HG03175 (cell line): ENCODE data around the gene KCNH1.
"Not testable (repeated sequence)": the region's sequence is repeated elsewhere in the genome, so short reads cannot be mapped to it uniquely, and the experiment has no call there.

Experiments
- ATAC-seq: cut with Tn5 transposase; IDR thresholded peaks from one replicate; pipeline ENCODE4 v1.9.1; 2021; ENCODE audit warnings: mild to moderate bottlenecking, moderate library complexity; ENCODE audit not compliant: unreplicated experiment

KCNH1 gene

GRCh38 chr1:210691039-210691610, 442.8 kb downstream of the KCNH1 start:
- ATAC-seq: no peak

DNA sequence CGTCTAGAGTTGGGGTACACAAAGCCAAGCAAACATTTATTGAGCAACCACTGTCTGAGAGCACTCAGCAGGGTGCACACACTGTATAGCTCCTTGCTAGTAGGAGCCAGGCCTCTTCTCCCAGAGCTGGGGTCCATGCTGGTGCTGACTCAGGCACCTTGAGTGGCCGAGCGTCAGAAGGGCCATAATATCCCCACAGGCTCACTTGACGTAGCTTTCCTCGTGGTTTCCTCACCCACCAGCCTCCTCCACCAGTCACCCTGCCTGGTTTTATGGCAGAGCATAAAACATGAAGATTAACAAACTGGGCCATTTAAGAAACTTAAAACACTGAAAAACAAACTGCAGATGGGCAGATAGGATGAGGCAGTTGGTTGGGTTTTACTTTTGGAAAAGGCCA, 443.7 kb downstream of the KCNH1 start:
- no peak for ATAC-seq

GRCh38 chr1:210689826-210690225, 444.1 kb downstream of the KCNH1 start:
- no peak for ATAC-seq

DNA sequence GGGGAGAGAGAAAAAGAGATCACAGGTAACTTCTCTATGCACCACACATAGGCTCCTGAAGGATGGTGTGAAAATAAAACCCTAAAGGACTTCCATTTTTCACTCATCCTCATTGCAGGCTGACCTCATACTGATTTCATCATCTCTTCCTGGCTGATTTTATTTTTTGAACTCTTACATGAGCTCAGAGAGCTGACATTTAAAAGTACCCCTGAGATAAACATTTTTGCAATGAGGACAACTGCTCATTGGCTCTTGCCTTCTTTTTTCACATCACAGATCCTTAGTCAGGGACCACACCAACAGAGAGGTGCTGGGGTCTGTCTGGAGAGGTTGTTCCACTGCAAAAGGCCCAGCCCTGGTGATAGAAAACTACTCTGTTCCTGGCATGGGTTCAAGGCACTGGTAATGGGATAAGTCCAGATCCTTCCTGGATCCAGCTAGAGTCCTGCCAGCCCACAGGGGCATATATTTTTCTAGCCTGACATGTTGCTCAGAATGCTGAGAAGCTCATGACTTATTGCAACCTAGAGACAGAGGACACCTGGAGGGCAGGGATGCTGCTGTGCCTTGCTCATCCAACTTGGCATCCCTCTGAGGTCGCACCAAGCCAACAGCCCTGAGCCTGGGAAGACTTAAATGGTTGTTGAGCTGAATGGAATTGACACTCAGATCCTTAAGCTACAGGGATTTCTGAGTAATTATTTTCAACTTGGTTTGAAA, 445.3 kb downstream of the KCNH1 start:
- ATAC-seq: no peak

- ATAC-seq: no peak
These were observed 446.2 kb downstream of the KCNH1 start for GRCh38 chr1:210687582-210688279.

DNA sequence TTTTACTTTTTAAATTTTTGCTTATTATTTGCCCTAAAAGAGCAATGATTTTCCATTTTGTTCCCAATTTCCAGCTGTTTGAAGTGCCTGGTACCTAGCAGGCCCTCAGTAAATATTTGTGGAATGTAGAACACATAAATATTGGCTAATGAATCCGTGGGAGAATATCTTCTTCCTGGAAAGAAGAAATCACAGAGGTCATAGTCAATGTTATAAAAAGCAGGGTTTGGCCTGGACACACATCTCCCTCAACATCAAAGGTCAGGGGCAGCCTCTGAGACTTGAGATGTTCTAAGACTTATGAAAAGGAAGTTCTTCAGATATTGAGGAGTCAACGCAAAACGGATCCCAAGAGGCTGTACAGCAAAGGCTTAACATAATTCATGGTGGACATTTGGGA, 447.1 kb downstream of the KCNH1 start:
- ATAC-seq: no peak

GRCh38 chr1:210685295-210685650, 448.7 kb downstream of the KCNH1 start:
- no peak for ATAC-seq

DNA sequence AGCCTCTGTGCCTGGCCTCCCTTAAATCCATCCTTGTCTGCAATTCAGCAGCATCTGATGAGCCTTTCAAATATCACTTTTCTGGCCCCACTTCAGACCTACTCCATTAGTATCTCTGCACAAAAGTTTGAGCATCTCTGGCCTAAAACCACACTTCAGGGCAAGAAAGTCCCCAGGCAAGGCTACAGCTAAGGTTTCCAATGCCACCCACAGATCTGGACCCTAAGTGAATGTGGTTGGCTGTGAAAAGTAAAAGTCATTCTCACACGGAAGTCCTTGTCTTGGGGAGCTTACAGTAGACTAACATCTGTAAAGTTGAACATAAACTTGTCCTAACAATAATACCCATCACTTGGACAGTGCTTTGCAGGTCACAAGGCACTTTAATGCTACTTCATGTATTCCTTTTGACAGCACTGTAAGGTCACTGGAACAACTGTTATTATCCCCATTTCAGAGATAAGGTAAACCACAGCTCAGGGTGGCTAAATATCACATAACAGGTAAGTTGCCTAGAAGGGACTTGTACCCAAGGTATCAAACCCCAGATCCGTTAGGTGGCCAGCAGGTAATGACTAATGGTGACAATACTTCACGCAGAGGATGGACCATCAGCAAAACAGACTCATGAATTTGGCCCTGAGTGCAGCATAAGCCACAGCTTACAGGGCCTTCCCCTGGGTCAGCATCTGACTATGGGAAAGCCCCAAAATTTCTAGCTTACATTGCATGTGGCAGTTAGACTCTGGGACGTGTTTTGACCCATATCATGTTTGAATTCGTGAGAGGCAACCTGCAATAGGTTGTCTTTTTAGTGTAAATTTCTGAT, 449.3 kb downstream of the KCNH1 start:
- peak; percentile 79 for ATAC-seq

- ATAC-seq: no peak
These were observed 450.4 kb downstream of the KCNH1 start for GRCh38 chr1:210683403-210684047.

GRCh38 chr1:210681158-210681557, 452.8 kb downstream of the KCNH1 start:
- ATAC-seq: no peak

DNA sequence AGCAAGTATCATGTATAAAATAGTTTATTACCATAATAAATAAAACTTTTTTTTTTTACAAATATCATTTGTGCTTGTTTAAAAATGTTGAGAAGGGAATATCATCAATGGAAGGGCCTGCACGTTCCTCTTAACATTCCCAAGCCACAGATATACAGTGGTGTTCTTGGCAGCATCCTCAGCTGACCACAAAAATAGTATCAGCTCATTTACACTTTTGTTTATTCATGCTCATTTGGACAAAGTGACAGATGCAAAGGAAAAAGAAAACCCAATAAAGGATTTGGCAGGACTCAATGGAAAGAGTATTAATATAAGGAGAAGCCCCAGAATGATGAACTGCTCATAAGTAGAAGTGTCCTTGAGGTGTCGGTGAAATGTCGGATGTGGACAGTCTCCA, 455.6 kb downstream of the KCNH1 start:
- no peak for ATAC-seq

- peak; percentile 68 for ATAC-seq
These were observed 456.4 kb downstream of the KCNH1 start for GRCh38 chr1:210677533-210677932.

DNA sequence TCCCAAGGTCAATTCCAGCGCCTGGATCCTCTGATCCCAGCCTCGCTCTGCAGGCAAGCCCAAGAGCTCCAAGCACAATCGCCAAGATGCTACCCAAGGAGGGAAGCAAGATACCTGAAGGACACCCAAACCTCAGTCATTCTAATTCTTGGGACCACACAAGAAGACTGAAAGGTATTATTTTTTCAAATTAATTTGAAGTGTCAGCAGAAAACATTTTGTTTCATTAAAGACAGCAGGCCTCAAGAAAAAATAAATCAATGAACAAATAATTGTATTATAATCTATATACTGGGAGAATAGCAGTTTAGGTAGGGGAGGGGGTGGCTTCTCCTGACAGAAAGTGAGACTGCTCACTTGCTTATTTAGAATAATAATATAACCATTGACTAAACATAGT, 457.4 kb downstream of the KCNH1 start:
- ATAC-seq: no peak

GRCh38 chr1:210674151-210674550, 459.8 kb downstream of the KCNH1 start:
- no peak for ATAC-seq

DNA sequence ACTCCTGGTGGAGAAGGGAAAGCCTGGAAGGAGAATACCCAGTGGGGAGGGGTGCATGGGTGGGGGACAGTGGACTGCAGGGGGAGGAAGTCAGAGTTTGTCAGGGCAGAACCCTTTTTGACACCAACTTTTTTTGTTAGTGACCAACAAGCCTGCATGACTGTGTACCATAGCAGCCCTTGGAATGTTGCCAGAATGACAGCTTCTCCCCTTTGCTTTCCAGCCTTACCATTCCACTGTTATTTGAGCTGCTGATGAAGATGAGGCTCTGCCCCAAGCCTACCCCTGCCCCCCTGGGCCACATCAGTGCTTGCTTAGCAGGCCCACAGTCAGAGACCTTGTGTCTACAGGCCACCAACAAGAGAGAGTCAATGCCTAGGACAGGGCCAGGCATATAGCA, 464.0 kb downstream of the KCNH1 start:
- ATAC-seq: no peak

DNA sequence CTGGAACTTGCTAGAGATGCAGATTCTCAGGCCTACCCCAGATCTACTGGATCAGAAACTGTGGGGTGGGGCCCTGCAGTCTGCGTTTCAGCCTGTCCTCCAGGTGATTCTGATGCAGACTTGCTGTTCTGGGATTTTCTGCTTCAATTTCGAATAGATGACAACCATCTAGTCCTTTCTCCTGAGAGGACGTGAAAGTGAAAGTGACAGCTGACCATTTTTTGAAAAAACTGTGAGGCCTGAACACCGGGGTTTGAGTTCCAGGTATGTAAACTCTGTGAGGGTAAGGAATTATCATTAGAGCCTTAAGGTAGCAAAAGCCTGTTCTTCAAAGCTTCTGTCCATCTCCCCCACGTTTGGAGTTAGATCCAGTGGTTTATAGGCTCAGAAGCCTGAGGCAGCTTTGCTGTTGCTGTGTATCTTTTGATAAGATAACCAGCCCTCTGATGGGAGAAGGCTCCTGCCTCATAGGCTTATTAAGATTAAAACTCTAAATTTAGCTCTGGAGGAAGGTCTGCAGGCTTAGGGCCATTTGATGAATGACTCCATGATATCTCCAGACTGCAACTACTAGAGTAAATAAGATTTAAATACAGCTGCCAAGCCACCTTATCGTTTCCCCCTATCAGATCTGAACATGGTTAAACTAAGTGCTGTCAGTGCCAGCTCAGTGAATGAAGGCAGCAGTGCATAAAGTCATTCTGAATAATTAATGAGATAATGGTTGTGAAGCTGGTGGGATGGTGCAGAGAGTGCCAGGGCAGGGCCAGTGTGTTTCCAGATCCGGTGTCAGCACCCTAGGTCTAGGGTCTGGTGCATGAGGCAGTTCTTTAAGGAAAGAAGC, 470.0 kb downstream of the KCNH1 start:
- no peak for ATAC-seq

DNA sequence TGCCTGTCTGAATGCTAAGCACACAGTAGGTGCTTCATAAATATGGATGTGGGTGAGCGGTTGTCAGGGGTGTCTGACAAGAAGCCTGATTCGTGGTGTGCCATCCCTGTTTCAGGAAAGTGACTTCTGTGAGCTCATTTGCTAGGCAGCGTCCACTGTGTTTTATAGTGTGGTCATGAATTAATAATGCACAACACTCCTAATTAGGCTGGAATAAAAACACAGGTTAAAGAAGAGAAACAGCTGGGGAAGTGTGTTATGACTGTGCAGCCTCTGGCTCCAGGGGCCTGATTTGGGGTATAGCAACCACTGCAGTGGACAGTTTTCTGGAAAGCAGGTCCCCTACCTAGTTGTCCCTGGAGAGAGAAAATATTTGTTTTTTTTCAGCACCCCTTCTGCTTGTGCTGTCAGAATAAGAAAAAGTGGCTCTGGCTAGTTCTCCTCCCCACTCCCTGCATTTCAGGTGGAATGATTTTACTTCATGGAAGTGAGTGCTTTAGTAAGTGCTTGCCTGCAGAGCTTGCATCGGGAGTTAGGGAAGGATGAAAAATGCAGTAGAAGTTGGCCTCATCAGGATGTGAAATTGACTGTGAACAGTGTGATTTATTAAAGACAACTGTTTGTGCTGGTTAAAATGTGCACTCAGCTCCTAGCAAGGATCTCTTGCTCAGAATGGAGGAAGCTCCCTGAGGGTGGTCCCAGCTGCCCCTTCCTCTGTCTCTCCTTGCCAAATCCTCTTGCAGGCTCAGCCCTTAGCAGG, 471.5 kb downstream of the KCNH1 start:
- ATAC-seq: no peak

GRCh38 chr1:210661520-210661919, 472.4 kb downstream of the KCNH1 start:
- not testable (repeated sequence) for ATAC-seq

GRCh38 chr1:210657806-210658205, 476.1 kb downstream of the KCNH1 start:
- no peak for ATAC-seq
